CD4-positive, alpha-beta T cell (primary cell): Measurements from ENCODE around the gene ASB6. TPM values are rescaled to one million over a fixed set of nuclear protein-coding genes. Genes with fewer than 3 reads are reported as not detected.

Experiments used
- ATAC-seq: fragments of 200-7000 bp; cut with Tn5 transposase; one replicate; pipeline ENCODE4 v1.10.0; 2022; ENCODE audit warnings: mild to moderate bottlenecking; ENCODE audit not compliant: poor library complexity
- CTCF ChIA-PET: fragments of 350-600 bp; sonication (Branson Sonifier 250); formaldehyde crosslinking; loops from one replicate; lab custom pipeline; 2021; ENCODE audit warnings: antibody characterized with exemption, inconsistent platforms; lab: Charles Lee
- POLR2A ChIA-PET: fragments of 350-600 bp; sonication (Branson Sonifier 250); formaldehyde crosslinking; loops from one replicate; lab custom pipeline; 2021; ENCODE audit warnings: antibody characterized with exemption, inconsistent platforms; lab: Charles Lee
- DNase-seq, 14 experiments: peaks; one replicate each; pipeline ENCODE4 v3.0.0-alpha.2; 2013 to 2020; ENCODE audit warnings: mixed read lengths in 2 of 14
- H3K27ac ChIP-seq, 2 donors: one replicate each; pipeline versions ENCODE4 v1.5.1 to v1.7.0; 2013; ENCODE audit warnings: low read length in 2 of 2, low read depth in 1 of 2, mild to moderate bottlenecking in 1 of 2
- H3K27me3 ChIP-seq, 2 experiments: 1 replicate in 1 of 2; 2 replicates in 1 of 2; pipeline versions ENCODE4 v1.6.1 to v1.7.0; 2013; ENCODE audit warnings: low read length in 2 of 2, control low read depth in 1 of 2, mild to moderate bottlenecking in 1 of 2, moderate library complexity in 1 of 2; ENCODE audit not compliant: insufficient read depth in 2 of 2, control insufficient read depth in 1 of 2
- H3K36me3 ChIP-seq: one replicate; pipeline ENCODE4 v1.6.1; 2013; ENCODE audit warnings: low read length, control low read depth; ENCODE audit not compliant: insufficient read depth
- H3K4me1 ChIP-seq: one replicate; pipeline ENCODE4 v1.6.1; 2013; ENCODE audit warnings: low read length, control low read depth; ENCODE audit not compliant: insufficient read depth
- H3K4me3 ChIP-seq: one replicate; pipeline ENCODE4 v1.5.1; 2013; ENCODE audit warnings: mild to moderate bottlenecking, low read length, moderate library complexity
- H3K9me3 ChIP-seq, 2 experiments: 1 replicate in 1 of 2; 2 replicates in 1 of 2; pipeline versions ENCODE4 v1.6.1 to v1.7.0; 2013; ENCODE audit warnings: low read length in 2 of 2, mild to moderate bottlenecking in 2 of 2, control low read depth in 1 of 2, moderate library complexity in 1 of 2; ENCODE audit not compliant: control insufficient read depth in 1 of 2, insufficient read depth in 1 of 2
- H3K27ac Mint-ChIP-seq: one replicate; pipeline ENCODE4 v1.8.0; 2020; ENCODE audit warnings: mixed read lengths
- H3K27me3 Mint-ChIP-seq: one replicate; pipeline ENCODE4 v1.8.0; 2021; ENCODE audit warnings: mixed read lengths
- H3K36me3 Mint-ChIP-seq: one replicate; pipeline ENCODE4 v1.8.0; 2021; ENCODE audit warnings: low read depth, mixed read lengths
- H3K4me1 Mint-ChIP-seq: one replicate; pipeline ENCODE4 v1.8.0; 2021; ENCODE audit warnings: low read depth, mixed read lengths
- H3K4me3 Mint-ChIP-seq: one replicate; pipeline ENCODE4 v1.8.0; 2020; ENCODE audit warnings: mild to moderate bottlenecking, mixed read lengths
- H3K9me3 Mint-ChIP-seq: one replicate; pipeline ENCODE4 v1.8.0; 2020; ENCODE audit warnings: mixed read lengths
- CTCF ChIP-seq: fragments of 200-600 bp; IDR thresholded peaks from one replicate; pipeline ENCODE4 v1.8.0; 2022; ENCODE audit warnings: antibody characterized with exemption, mild to moderate bottlenecking
- intact Hi-C, 2 experiments: fragments of 100-400 bp; cut with DNase I in 1 of 2; cut with micrococcal nuclease in 1 of 2; formaldehyde crosslinking; loops; one replicate each; pipeline versions ENCODE4 v1.15.1 to v1.9.0; 2023 to 2025; cut with DNase I, micrococcal nuclease
- total RNA-seq, 174 experiments: library from RNA in 2 of 174; stranded (reverse) in 2 of 174; gene quantifications; one replicate each; pipeline ENCODE4 v1.2.3 and lab custom pipeline; 2021 to 2026

ASB6 gene
- total RNA-seq, 2 experiments from 2014 or later: 28.5 to 29.3 TPM

GRCh38 chr9:129648092-129648763 is 6.3 kb upstream of the ASB6 start:
- POLR2A ChIA-PET: no interaction called here
- DNase-seq: no peak
- intact Hi-C loops: loop anchor here in 1 of 2 experiments (10.0 kb wide), 1 partner anchor 1713 kb away; the partner anchor contains the start of genes DPM2 and PIP5KL1

GRCh38 chr9:129647635-129648034 is 5.7 kb upstream of the ASB6 start:
- Histone ChIP-seq H3K27ac (no peak overlapping the region), H3K36me3 (no peaks in the 10 kb centered on the region), H3K9me3 (peaks cover 0 to 3% of the 10 kb centered on the region in 2 experiments), H3K4me1 (peaks cover under 1% of the 10 kb centered on the region), H3K27me3 (no peaks in the 10 kb centered on the region), H3K4me3 (no peak overlapping the region)
- Mint-ChIP-seq H3K4me3 (no peak overlapping the region), H3K27ac (no peak overlapping the region), H3K9me3 (no peaks in the 10 kb centered on the region), H3K4me1 (no peaks in the 10 kb centered on the region), H3K36me3 (no peaks in the 10 kb centered on the region), H3K27me3 (no peaks in the 10 kb centered on the region)
- CTCF ChIA-PET: no interaction called here
- intact Hi-C loops: loop anchor here in 1 of 2 experiments (10.0 kb wide), 1 partner anchor 1713 kb away; the partner anchor contains the start of genes DPM2 and PIP5KL1
- POLR2A ChIA-PET: no interaction called here
- ATAC-seq: no peak
- DNase-seq: no peak
- TF ChIP-seq CTCF: no peak

More at GRCh38 chr9:129648092-129648763, 6.3 kb upstream of the ASB6 start:
- no peaks in the 10 kb centered on the region for H3K27me3 ChIP-seq
- H3K27ac ChIP-seq: no peak overlapping the region
- Mint-ChIP-seq H3K4me1 (no peaks in the 10 kb centered on the region), H3K9me3 (no peaks in the 10 kb centered on the region), H3K27me3 (no peaks in the 10 kb centered on the region), H3K36me3 (no peaks in the 10 kb centered on the region), H3K4me3 (peak overlapping the region; percentile 16), H3K27ac (no peak overlapping the region)
- ATAC-seq: no peak
- no peaks in the 10 kb centered on the region for H3K4me1 ChIP-seq
- no peak for TF ChIP-seq CTCF
- CTCF ChIA-PET: no interaction called here
- peaks cover 0 to 3% of the 10 kb centered on the region in 2 experiments for H3K9me3 ChIP-seq
- H3K4me3 ChIP-seq: no peak overlapping the region
- H3K36me3 ChIP-seq: no peaks in the 10 kb centered on the region

GRCh38 chr9:129646654-129647053 is 4.7 kb upstream of the ASB6 start:
- DNase-seq: no peak
- ChIA-PET CTCF (no interaction called here), POLR2A (no interaction called here)
- H3K9me3 Mint-ChIP-seq: no peaks in the 10 kb centered on the region
- H3K27me3 ChIP-seq: no peaks in the 10 kb centered on the region
- no peaks in the 10 kb centered on the region for H3K4me1 Mint-ChIP-seq
- H3K36me3 Mint-ChIP-seq: no peaks in the 10 kb centered on the region
- H3K27me3 Mint-ChIP-seq: no peaks in the 10 kb centered on the region
- intact Hi-C loops: loop anchor here in 1 of 2 experiments (10.0 kb wide), 1 partner anchor 1712 kb away; the partner anchor contains the start of genes DPM2 and PIP5KL1
- peaks cover 6% of the 10 kb centered on the region for H3K4me1 ChIP-seq
- TF ChIP-seq CTCF: no peak
- peak overlapping the region; percentile 59 for H3K4me3 Mint-ChIP-seq
- no peak overlapping the region for H3K27ac Mint-ChIP-seq
- H3K36me3 ChIP-seq: no peaks in the 10 kb centered on the region
- no peak for ATAC-seq
- H3K27ac ChIP-seq: no peak overlapping the region
- peaks cover 0 to 3% of the 10 kb centered on the region in 2 experiments for H3K9me3 ChIP-seq
- H3K4me3 ChIP-seq: no peak overlapping the region
